WTC11 (cell line): ENCODE measurements around the gene AVEN. TPM values are rescaled to one million over a fixed set of nuclear protein-coding genes. Genes with fewer than 3 reads are reported as not detected.

Experiments used
- ATAC-seq: fragments of 200-7000 bp; cut with Tn5 transposase; 2 replicates; pipeline ENCODE4 v1.10.0; 2021; ENCODE audit warnings: mild to moderate bottlenecking, moderate library complexity
- CTCF ChIA-PET: fragments of 300-600 bp; sonication (Branson Sonifier 250); formaldehyde crosslinking; loops from one replicate; lab custom pipeline; 2021; ENCODE audit warnings: antibody characterized with exemption; lab: Charles Lee
- POLR2A ChIA-PET: fragments of 350-600 bp; sonication (Branson Sonifier 250); formaldehyde crosslinking; loops from one replicate; lab custom pipeline; 2021; ENCODE audit warnings: antibody characterized with exemption; lab: Charles Lee
- DNase-seq: peaks from one replicate; pipeline ENCODE4 v3.0.0; 2021; ENCODE audit warnings: low spot score
- H3K27ac Mint-ChIP-seq: 2 replicates; pipeline ENCODE4 v1.8.0; 2021; ENCODE audit warnings: mixed read lengths
- H3K27me3 Mint-ChIP-seq: 2 replicates; pipeline ENCODE4 v1.8.0; 2021; ENCODE audit warnings: low read depth, mild to moderate bottlenecking, moderate library complexity, mixed read lengths
- H3K36me3 Mint-ChIP-seq: 2 replicates; pipeline ENCODE4 v1.8.0; 2021; ENCODE audit warnings: mixed read lengths
- H3K4me1 Mint-ChIP-seq: 2 replicates; pipeline ENCODE4 v1.8.0; 2022; ENCODE audit warnings: mixed read lengths
- H3K4me3 Mint-ChIP-seq: 2 replicates; pipeline ENCODE4 v1.8.0; 2021; ENCODE audit warnings: mild to moderate bottlenecking, moderate library complexity, mixed read lengths
- H3K9me3 Mint-ChIP-seq: 2 replicates; pipeline ENCODE4 v1.8.0; 2021; ENCODE audit warnings: mixed read lengths
- ETV6 ChIP-seq: sonication (generic); formaldehyde crosslinking; IDR thresholded peaks from 2 replicates; pipeline ENCODE4 v1.8.1; 2022; ENCODE audit warnings: mild to moderate bottlenecking, missing genetic modification reagents
- GRHL2 ChIP-seq: fragments of 250-450 bp; sonication (Bioruptor Pico); IDR thresholded peaks from 2 replicates; pipeline ENCODE4 v1.8.0; 2022; ENCODE audit warnings: mild to moderate bottlenecking, moderate library complexity; ENCODE audit not compliant: insufficient replicate concordance, severe bottlenecking
- JUN ChIP-seq: sonication (generic); formaldehyde crosslinking; IDR thresholded peaks from 2 replicates; pipeline ENCODE4 v1.8.0; 2023; ENCODE audit warnings: mild to moderate bottlenecking, missing genetic modification reagents
- NR1H2 ChIP-seq: sonication (generic); formaldehyde crosslinking; IDR thresholded peaks from 2 replicates; pipeline ENCODE4 v1.9.0; 2021; ENCODE audit warnings: mild to moderate bottlenecking, moderate library complexity, missing genetic modification reagents
- NR2C2 ChIP-seq: sonication (generic); formaldehyde crosslinking; IDR thresholded peaks from 2 replicates; pipeline ENCODE4 v1.8.0; 2022; ENCODE audit warnings: mild to moderate bottlenecking, missing genetic modification reagents
- SP1 ChIP-seq: sonication (generic); formaldehyde crosslinking; conservative IDR thresholded peaks from 2 replicates; pipeline ENCODE4 v1.8.1; 2022; ENCODE audit warnings: missing genetic modification reagents
- TCF7 ChIP-seq: sonication (generic); formaldehyde crosslinking; IDR thresholded peaks from 2 replicates; pipeline ENCODE4 v1.8.0; 2022; ENCODE audit warnings: mild to moderate bottlenecking, low read depth, missing genetic modification reagents, moderate library complexity
- TEAD4 ChIP-seq: sonication (generic); formaldehyde crosslinking; IDR thresholded peaks from 2 replicates; pipeline ENCODE4 v1.8.0; 2022; ENCODE audit warnings: mild to moderate bottlenecking, missing genetic modification reagents
- TP53 ChIP-seq: sonication (generic); formaldehyde crosslinking; IDR thresholded peaks from 2 replicates; pipeline ENCODE4 v1.8.1; 2023; ENCODE audit warnings: mild to moderate bottlenecking, missing genetic modification reagents
- ZNF121 ChIP-seq: sonication (generic); formaldehyde crosslinking; IDR thresholded peaks from 2 replicates; pipeline ENCODE4 v1.8.0; 2023; ENCODE audit warnings: missing genetic modification reagents
- ZNF219 ChIP-seq: sonication (generic); formaldehyde crosslinking; IDR thresholded peaks from 2 replicates; pipeline ENCODE4 v1.8.0; 2023; ENCODE audit warnings: missing genetic modification reagents, mild to moderate bottlenecking, borderline replicate concordance
- ZNF423 ChIP-seq: fragments of 250-450 bp; sonication (Bioruptor Pico); IDR thresholded peaks from 2 replicates; pipeline ENCODE4 v2.1.2; 2022; ENCODE audit warnings: mild to moderate bottlenecking, moderate library complexity
- ZNF671 ChIP-seq: fragments of 250-450 bp; sonication (Bioruptor Pico); IDR thresholded peaks from 2 replicates; pipeline ENCODE4 v1.8.0; 2021; ENCODE audit warnings: mild to moderate bottlenecking
- total RNA-seq: library from RNA; stranded (reverse); gene quantifications from 3 replicates; pipeline ENCODE4 v1.2.3, GENCODE V29; 2021
- TF ChIP-seq, protein P1 (sequence below): fragments of 250-450 bp; sonication (Bioruptor Pico); IDR thresholded peaks from 2 replicates; pipeline ENCODE4 v1.9.0; 2021; ENCODE audit warnings: mild to moderate bottlenecking, borderline replicate concordance
- TF ChIP-seq, protein P2 (sequence below): sonication (generic); formaldehyde crosslinking; conservative IDR thresholded peaks from 2 replicates; pipeline ENCODE4 v1.8.1; 2022; ENCODE audit warnings: mild to moderate bottlenecking, missing genetic modification reagents
- TF ChIP-seq, protein P3 (sequence below): fragments of 200-600 bp; IDR thresholded peaks from 2 replicates; pipeline ENCODE4 v1.8.0; 2022; ENCODE audit warnings: antibody characterized with exemption
- TF ChIP-seq, protein P4 (sequence below): sonication (generic); formaldehyde crosslinking; IDR thresholded peaks from 2 replicates; pipeline ENCODE4 v1.8.1; 2023; ENCODE audit warnings: mild to moderate bottlenecking, missing genetic modification reagents, moderate library complexity
- TF ChIP-seq, protein P5 (sequence below): sonication (generic); formaldehyde crosslinking; IDR thresholded peaks from 2 replicates; pipeline ENCODE4 v1.8.0; 2023; ENCODE audit warnings: mild to moderate bottlenecking, missing genetic modification reagents

AVEN gene
- total RNA-seq, 1 experiment from 2014 or later = 12.4 TPM

DNA sequence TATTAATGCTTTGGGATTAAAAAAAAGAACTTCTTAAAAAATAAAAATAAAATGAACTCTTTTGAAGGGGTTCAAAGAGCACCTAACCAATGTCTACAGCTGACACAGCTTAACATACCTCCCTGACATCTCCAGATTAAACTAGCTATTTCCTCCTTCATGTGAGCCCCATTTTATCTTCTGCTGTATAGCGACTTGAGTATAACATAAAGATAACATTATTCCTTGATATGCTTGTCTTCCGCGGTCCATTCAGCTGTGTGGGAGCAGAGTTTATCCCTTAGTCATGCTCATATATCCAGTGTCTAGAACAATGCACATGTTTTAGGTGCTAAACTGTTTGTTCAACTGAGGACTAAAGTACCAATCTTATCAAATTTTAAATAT lies 78.5 kb downstream of the AVEN start (continued):
- TF ChIP-seq, protein P1, sequence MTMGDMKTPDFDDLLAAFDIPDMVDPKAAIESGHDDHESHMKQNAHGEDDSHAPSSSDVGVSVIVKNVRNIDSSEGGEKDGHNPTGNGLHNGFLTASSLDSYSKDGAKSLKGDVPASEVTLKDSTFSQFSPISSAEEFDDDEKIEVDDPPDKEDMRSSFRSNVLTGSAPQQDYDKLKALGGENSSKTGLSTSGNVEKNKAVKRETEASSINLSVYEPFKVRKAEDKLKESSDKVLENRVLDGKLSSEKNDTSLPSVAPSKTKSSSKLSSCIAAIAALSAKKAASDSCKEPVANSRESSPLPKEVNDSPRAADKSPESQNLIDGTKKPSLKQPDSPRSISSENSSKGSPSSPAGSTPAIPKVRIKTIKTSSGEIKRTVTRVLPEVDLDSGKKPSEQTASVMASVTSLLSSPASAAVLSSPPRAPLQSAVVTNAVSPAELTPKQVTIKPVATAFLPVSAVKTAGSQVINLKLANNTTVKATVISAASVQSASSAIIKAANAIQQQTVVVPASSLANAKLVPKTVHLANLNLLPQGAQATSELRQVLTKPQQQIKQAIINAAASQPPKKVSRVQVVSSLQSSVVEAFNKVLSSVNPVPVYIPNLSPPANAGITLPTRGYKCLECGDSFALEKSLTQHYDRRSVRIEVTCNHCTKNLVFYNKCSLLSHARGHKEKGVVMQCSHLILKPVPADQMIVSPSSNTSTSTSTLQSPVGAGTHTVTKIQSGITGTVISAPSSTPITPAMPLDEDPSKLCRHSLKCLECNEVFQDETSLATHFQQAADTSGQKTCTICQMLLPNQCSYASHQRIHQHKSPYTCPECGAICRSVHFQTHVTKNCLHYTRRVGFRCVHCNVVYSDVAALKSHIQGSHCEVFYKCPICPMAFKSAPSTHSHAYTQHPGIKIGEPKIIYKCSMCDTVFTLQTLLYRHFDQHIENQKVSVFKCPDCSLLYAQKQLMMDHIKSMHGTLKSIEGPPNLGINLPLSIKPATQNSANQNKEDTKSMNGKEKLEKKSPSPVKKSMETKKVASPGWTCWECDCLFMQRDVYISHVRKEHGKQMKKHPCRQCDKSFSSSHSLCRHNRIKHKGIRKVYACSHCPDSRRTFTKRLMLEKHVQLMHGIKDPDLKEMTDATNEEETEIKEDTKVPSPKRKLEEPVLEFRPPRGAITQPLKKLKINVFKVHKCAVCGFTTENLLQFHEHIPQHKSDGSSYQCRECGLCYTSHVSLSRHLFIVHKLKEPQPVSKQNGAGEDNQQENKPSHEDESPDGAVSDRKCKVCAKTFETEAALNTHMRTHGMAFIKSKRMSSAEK = no peak
- TF ChIP-seq TEAD4 (CRISPR knock-in tag) = no peak
- no peak for TF ChIP-seq ZNF219 (CRISPR knock-in tag)

DNA sequence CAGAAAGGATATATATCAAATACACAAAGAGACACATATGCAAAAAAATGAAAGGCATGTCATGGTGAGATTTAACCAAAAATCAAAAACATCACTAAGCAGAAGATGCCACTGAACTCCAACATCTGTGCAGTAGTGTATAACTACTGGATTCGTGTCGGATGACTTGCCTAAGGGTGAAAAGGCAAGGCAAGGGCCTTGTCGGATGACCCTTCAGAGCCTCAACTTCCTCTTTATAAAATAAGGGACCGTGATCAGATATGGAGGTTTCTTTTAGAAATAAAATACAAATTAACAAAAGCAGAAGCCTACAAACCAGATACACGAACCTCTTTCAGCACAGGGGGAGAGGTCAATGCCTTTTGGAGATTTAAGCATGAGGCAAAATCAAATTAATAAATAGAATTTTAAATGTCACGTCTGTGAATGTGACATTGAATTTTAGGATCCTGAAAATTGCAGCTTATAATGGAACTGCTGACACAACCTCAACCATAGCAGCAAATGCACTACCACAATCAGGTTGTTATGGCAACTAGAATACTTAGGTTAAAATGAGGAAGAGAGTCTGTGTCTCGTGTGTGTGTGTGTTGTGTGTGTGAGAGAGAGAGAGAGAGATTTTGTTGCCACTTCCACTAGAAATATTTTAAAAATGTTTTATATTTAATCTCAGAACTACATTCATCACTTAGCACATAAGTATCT lies 79.0 kb downstream of the AVEN start:
- TF ChIP-seq SP1 (CRISPR knock-in tag) (no peak), ZNF671 (no peak), TP53 (CRISPR knock-in tag) (no peak), TCF7 (CRISPR knock-in tag) (no peak), ZNF423 (CRISPR knock-in tag) (no peak), ETV6 (no peak), ZNF219 (CRISPR knock-in tag) (no peak), ZNF121 (CRISPR knock-in tag) (no peak), NR1H2 (CRISPR knock-in tag) (no peak), NR2C2 (CRISPR knock-in tag) (no peak), GRHL2 (CRISPR knock-in tag) (no peak), JUN (CRISPR knock-in tag) (no peak)
- TF ChIP-seq, protein P2, sequence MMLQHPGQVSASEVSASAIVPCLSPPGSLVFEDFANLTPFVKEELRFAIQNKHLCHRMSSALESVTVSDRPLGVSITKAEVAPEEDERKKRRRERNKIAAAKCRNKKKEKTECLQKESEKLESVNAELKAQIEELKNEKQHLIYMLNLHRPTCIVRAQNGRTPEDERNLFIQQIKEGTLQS (CRISPR knock-in tag) = no peak
- TF ChIP-seq, protein P3, sequence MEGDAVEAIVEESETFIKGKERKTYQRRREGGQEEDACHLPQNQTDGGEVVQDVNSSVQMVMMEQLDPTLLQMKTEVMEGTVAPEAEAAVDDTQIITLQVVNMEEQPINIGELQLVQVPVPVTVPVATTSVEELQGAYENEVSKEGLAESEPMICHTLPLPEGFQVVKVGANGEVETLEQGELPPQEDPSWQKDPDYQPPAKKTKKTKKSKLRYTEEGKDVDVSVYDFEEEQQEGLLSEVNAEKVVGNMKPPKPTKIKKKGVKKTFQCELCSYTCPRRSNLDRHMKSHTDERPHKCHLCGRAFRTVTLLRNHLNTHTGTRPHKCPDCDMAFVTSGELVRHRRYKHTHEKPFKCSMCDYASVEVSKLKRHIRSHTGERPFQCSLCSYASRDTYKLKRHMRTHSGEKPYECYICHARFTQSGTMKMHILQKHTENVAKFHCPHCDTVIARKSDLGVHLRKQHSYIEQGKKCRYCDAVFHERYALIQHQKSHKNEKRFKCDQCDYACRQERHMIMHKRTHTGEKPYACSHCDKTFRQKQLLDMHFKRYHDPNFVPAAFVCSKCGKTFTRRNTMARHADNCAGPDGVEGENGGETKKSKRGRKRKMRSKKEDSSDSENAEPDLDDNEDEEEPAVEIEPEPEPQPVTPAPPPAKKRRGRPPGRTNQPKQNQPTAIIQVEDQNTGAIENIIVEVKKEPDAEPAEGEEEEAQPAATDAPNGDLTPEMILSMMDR = no peak
- TF ChIP-seq, protein P4, sequence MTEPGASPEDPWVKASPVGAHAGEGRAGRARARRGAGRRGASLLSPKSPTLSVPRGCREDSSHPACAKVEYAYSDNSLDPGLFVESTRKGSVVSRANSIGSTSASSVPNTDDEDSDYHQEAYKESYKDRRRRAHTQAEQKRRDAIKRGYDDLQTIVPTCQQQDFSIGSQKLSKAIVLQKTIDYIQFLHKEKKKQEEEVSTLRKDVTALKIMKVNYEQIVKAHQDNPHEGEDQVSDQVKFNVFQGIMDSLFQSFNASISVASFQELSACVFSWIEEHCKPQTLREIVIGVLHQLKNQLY (CRISPR knock-in tag) = no peak
- TF ChIP-seq, protein P5, sequence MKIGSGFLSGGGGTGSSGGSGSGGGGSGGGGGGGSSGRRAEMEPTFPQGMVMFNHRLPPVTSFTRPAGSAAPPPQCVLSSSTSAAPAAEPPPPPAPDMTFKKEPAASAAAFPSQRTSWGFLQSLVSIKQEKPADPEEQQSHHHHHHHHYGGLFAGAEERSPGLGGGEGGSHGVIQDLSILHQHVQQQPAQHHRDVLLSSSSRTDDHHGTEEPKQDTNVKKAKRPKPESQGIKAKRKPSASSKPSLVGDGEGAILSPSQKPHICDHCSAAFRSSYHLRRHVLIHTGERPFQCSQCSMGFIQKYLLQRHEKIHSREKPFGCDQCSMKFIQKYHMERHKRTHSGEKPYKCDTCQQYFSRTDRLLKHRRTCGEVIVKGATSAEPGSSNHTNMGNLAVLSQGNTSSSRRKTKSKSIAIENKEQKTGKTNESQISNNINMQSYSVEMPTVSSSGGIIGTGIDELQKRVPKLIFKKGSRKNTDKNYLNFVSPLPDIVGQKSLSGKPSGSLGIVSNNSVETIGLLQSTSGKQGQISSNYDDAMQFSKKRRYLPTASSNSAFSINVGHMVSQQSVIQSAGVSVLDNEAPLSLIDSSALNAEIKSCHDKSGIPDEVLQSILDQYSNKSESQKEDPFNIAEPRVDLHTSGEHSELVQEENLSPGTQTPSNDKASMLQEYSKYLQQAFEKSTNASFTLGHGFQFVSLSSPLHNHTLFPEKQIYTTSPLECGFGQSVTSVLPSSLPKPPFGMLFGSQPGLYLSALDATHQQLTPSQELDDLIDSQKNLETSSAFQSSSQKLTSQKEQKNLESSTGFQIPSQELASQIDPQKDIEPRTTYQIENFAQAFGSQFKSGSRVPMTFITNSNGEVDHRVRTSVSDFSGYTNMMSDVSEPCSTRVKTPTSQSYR (CRISPR knock-in tag) = no peak
- H3K4me3 Mint-ChIP-seq = no peak overlapping the region
- H3K9me3 Mint-ChIP-seq = no peaks in the 10 kb centered on the region
- CTCF ChIA-PET = no interaction called here
- POLR2A ChIA-PET = no interaction called here
- no peaks in the 10 kb centered on the region for H3K27me3 Mint-ChIP-seq
- H3K27ac Mint-ChIP-seq = no peak overlapping the region
- H3K4me1 Mint-ChIP-seq = no peaks in the 10 kb centered on the region
- H3K36me3 Mint-ChIP-seq = no peaks in the 10 kb centered on the region
- DNase-seq (no peak), ATAC-seq (no peak)
